HG03439 (cell line): ENCODE measurements around the gene GJD4.

Experiments used
- ATAC-seq: cut with Tn5 transposase; IDR thresholded peaks from one replicate; pipeline ENCODE4 v1.9.1; 2021; ENCODE audit warnings: mild to moderate bottlenecking, moderate library complexity; ENCODE audit not compliant: unreplicated experiment

The GJD4 gene

DNA sequence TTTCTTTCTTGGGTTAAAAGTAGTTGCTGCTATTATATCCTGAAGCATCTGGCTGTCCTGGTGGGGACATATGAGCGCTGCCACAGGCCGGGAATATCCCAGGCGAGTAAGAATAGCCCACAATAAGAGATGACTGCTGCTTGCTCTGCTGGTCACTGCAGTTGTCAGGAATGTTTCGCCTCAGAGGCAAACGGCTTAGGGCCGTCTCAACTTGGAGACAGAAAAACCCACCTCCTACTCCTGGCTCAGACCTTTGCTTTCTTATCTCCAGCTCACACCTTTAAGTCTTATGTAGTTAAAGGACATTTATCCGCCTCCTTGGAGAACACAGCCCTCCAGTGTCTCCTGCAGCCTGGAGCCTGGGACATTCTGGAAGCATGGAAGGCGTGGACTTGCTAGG is at the start of gene GJD4:
GJD4 (plus strand) TSS at position 151 of the 400 bp plus-strand sequence; CDS start at position 378, 227 bp downstream.
- ATAC-seq: no peak

GRCh38 chr10:35555962-35556930 is 48.9 kb upstream of the GJD4 start:
- ATAC-seq: no peak

DNA sequence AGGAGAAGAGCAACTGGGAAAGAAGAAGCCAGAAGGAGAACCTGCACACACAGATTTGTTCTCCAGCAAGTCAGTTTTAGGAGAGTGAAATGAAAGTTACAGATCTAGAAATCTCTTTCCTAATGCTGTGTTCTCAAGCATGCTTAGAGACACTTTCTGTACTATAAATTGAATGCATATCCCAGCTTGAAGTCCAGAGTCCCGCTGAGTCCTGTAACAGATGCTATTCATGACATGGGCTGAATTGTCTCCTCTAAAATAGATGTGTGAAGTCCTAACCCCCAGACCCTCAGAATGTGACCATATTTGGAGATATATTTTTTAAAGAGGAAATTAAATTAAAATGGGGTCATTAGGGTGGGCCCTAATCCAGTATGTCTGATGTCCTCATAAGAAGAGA is 46.9 kb upstream of the GJD4 start:
- no peak for ATAC-seq

DNA sequence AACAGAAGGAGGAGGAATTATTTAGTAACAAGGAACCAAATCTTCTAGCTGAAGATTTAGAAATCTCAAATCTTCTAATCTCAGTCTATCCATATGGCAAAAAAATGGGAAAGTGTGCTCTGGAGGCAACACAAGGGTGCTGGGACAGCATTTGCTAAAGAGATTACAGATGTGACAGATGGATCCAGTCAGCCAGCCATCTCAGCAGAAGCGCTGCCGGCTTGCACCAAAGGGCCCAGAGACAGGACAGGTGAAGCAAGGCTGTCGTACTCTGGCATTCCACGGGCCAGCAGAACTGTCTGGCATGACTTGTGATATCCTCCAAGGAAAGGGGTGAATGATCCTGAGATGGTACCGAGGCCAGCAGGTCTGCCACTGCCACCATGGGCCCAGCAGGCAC is 45.7 kb upstream of the GJD4 start:
- ATAC-seq: no peak

DNA sequence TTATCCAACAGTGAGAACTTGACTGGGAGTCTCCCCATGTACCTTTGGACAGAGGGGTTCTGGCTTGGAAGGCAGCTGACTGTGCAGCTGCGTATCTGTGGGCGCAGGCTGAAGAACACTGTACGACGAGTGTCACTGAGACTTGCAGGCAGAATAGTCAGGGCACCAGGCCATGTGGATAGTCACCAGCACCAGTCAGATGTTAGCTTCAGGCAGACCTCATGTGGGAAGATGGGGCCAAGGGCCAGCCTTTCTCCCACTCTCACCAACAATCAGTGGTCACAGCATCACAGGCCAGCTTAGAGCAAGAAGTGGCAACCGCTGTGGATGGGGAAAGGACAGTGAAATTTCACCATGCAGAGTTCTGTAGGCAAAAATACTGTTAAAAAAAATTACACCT is 43.4 kb upstream of the GJD4 start:
- ATAC-seq: no peak

DNA sequence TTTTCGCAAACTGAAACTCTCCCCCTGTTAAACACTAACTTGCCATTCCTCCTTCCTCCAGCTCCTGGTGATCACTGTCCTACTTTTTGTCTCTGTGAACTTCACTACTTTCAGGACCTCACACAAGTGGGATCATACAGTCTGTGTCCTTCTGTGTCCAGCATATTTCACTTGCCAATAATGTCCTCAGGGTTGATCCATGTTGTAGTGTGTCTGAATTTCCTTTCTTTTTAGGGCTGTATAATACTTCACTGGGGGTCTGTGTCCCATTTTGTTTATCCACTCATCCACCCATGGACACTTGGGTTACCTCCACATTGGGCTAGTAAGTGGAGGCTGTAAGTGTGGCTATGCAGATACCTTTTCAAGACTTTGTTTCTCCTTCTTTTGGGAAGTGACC is 42.7 kb upstream of the GJD4 start:
- ATAC-seq: no peak

- no peak for ATAC-seq
These were observed 41.8 kb upstream of the GJD4 start for GRCh38 chr10:35563261-35563891.

DNA sequence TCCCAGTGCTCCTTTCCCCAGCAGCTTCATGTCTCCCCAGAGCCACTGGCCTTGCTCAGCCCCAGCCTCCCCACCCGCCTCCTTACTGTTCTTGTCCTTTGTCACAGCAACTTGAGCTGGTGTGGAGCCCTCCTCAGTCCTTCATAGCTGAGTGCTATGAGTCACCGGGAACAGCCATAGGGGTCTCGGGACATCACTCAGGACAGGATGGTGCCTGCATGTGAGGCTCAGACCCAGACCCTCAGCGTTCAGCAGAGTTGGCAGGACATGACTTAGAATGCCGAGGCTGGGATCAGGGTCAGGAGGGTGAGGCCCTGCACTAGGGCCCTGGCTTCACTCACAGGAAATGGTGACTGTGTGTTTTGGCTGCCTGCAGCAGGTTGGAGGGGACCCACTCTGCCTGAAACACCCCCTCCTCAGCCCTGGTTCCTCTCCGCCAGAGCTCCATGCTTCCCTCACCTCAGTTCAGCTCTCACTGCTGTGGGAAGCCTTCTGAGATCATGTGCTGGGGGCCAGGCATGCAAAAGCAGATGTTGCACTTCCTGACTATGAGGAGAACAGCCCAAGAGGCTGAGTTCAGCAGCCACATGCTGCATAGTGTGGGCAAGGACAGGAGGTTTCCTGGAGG is 40.7 kb upstream of the GJD4 start:
- ATAC-seq: no peak

DNA sequence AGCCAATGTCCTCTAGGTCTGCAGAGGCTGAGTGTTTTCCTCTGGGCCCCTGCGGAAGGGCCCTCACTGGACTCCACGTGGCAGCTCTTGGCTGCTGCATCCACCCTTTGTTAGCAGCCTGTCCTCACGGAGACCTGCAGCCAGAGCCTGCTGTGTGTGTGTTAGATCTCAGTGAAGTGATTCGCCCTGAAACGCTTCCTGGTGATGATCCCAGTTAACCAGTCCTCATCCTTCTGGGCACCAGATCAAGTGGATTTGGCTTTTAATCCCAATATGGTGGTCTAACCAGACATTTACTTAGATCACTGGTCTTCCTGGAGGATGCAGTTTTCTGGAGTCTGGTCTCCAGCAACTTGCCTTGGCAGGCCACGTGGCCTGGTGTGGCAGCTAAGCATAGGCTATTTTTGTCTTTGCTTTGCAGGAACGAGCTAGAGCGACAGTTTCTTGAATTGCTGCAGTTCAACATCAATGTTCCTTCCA is 39.5 kb upstream of the GJD4 start:
- no peak for ATAC-seq

DNA sequence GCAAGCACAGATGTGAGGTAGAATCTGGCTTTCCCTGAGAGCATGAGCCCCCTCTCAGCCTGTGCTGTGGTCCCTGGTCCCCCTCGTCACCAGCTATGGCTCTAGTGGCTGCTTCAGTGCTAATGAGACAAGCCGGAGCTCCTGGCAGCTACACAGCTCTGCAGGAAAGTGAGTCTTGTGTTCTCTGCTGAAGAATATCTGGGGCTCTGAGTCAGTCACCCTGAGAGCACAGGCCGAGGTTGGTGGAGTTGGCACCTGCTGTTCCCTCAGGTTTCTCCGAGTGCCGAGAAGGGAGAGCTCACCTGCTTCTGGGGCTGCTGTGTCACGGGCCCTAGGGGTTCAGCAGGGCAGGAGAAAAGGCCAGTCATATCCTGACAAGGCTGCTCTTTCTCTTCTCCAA is 37.2 kb upstream of the GJD4 start:
- no peak for ATAC-seq

GRCh38 chr10:35568483-35569015 is 36.6 kb upstream of the GJD4 start:
- no peak for ATAC-seq

DNA sequence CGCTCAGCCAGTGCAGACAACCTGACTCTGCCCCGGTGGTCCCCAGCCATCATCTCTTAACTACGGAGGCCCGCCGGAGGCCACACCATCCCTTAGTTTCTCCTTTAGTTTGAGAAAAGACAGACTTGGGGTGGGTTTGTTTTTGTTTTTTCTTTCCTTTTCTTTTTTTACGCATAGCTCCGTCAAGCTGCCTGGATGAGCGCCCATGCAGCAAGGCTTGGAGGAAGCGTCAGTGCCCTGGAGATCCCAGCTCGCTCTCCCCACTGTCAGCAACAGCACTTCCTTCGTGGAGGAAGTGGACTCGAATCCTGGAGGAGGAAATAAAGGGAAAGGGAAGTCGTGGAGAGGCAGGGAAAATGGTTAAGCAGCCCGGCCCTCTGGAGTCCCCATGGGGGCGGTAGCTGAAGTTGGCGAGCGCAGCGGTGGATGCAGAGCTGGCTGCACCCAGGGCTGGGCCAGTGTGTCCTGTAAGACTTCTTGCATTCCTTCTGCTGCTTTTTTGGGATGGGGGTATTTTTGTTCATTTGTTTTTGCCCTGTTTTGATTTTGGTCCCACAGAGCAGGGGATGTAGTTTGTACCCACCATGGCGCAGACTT is 35.9 kb upstream of the GJD4 start:
- ATAC-seq: no peak

DNA sequence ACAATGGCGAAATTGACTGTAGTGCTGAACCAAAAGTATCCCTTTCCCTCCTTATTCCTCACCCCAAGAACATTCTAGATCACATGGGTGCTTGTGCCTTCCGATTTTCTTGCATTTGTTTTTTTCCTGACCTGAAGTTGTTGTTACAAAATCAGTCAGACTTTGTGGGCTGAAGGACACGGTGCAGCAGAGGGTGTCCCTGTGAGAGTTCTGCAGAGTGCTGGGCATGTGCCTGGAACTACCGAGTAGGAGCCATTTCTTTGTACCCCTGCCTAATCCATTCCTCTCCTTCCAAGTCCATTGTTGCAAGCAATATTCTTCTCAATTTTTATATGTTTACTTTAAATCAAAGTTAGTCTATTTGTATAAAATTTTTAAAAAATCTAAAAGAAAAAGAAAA is 35.3 kb upstream of the GJD4 start:
- no peak for ATAC-seq

- no peak for ATAC-seq
These were observed 34.7 kb upstream of the GJD4 start for GRCh38 chr10:35570397-35570796.

DNA sequence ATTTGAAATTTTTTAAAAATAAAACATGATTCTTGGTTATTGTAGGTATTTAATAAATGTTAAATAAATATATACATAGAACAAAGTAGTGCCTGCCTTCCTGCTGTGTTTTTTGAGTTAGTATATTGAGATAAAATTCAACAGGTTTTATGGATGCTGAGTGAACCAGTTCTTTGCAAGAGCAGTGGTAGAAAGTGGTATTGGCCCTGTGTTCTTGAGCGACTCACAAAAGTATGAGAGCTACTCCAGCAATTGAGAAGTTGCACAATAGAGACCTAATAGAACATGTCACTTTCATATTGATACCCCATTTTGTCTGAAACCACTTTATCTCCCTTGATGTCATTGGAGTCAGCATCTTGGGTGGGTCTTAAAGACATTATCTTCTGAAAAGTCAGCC is 32.6 kb upstream of the GJD4 start:
- no peak for ATAC-seq

- ATAC-seq: no peak
These were observed 31.3 kb upstream of the GJD4 start for GRCh38 chr10:35573796-35574195.

GRCh38 chr10:35574924-35575352 is 30.2 kb upstream of the GJD4 start:
- no peak for ATAC-seq

GRCh38 chr10:35575640-35576039 is 29.5 kb upstream of the GJD4 start:
- no peak for ATAC-seq

GRCh38 chr10:35576730-35577129 is 28.4 kb upstream of the GJD4 start:
- ATAC-seq: no peak

DNA sequence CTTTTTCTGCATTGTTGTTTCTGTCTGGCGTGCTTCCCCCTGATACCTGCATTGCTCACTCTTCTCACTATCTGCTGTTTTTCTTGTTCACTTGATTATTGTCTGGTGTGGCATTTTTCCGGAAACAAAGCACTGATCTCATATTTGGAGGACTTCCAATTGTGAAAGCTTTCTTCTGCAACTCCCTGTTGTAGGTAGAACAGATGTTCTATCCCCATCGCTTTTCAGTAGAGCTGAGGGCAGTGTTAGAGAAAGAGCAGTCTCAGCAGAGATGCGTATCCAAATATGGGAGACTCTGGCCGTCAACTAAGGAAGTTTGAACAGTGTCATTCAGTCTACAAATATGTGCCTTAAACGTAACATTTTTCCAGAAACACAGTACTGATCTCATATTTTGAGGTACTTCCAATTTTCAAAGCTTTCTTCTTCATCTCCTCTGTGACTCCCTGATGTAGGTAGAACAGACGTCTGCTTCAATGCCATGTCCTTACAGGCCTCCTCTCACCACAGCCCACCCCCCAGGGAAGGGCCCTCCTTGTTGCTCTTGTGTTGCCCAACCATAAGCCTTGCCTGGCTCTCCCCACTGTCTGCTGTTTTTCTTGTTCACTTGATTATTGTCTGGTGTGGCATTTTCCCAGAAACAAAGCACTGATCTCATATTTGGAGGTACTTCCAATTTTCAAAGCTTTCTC is 27.1 kb upstream of the GJD4 start:
- no peak for ATAC-seq
